CD14-positive monocyte (primary cell): Measurements from ENCODE around the gene TBCD. TPM values are rescaled to one million over a fixed set of nuclear protein-coding genes. Genes with fewer than 3 reads are reported as not detected.
A peak's percentile ranks its signal among the peaks of the same experiment; 100 is the strongest.

Experiments
- DNase-seq, 3 donors: peaks; one replicate each; pipeline ENCODE4 v3.0.0-alpha.2; 2011 to 2022
- H2AFZ ChIP-seq: 2 replicates; pipeline ENCODE4 v1.6.0; 2012; ENCODE audit warnings: mild to moderate bottlenecking, low read depth, low read length, inconsistent platforms; ENCODE audit not compliant: insufficient read depth, poor library complexity, severe bottlenecking
- H3K27ac ChIP-seq, 2 donors: 1 replicate in 1 of 2; 2 replicates in 1 of 2; pipeline ENCODE4 v1.5.1; 2012 to 2013; ENCODE audit warnings: low read length in 2 of 2, control low read depth in 1 of 2, inconsistent platforms in 1 of 2, low read depth in 1 of 2, mild to moderate bottlenecking in 1 of 2
- H3K27me3 ChIP-seq, 2 donors: one replicate each; pipeline versions ENCODE4 v1.6.0 to v1.6.1; 2011 to 2013; ENCODE audit warnings: low read length in 2 of 2; ENCODE audit not compliant: control insufficient read depth in 2 of 2, insufficient read depth in 2 of 2
- H3K36me3 ChIP-seq, 2 donors: replicated peaks in 1 of 2; 1 replicate in 1 of 2; 2 replicates in 1 of 2; pipeline versions ENCODE4 v1.5.1 to v1.6.1; 2012 to 2013; ENCODE audit warnings: low read length in 2 of 2, control low read depth in 1 of 2, inconsistent platforms in 1 of 2, mild to moderate bottlenecking in 1 of 2; ENCODE audit not compliant: insufficient read depth in 2 of 2, control insufficient read depth in 1 of 2
- H3K4me1 ChIP-seq, 2 donors: 1 replicate in 1 of 2; 2 replicates in 1 of 2; pipeline versions ENCODE4 v1.5.1 to v1.6.1; 2012 to 2013; ENCODE audit warnings: low read length in 2 of 2, control low read depth in 1 of 2, inconsistent platforms in 1 of 2, mild to moderate bottlenecking in 1 of 2, moderate library complexity in 1 of 2; ENCODE audit not compliant: insufficient read depth in 2 of 2, control insufficient read depth in 1 of 2
- H3K4me2 ChIP-seq: replicated peaks from 2 replicates; pipeline ENCODE3; 2012; ENCODE audit warnings: low read length, moderate library complexity, mild to moderate bottlenecking; ENCODE audit not compliant: poor library complexity, severe bottlenecking; ENCODE audit errors: extremely low read depth
- H3K4me3 ChIP-seq, 3 experiments: fragments of 200-600 bp in 1 of 3; sonication (generic) in 1 of 3; replicated peaks in 1 of 3; 1 replicate in 2 of 3; 2 replicates in 1 of 3; pipeline ENCODE4 v1.5.1; 2011 to 2013; ENCODE audit warnings: low read length in 3 of 3, mild to moderate bottlenecking in 3 of 3, control low read depth in 2 of 3, low read depth in 2 of 3, inconsistent platforms in 1 of 3, moderate library complexity in 1 of 3
- H3K79me2 ChIP-seq: 2 replicates; pipeline ENCODE4 v1.6.0; 2012; ENCODE audit warnings: mild to moderate bottlenecking, control low read depth, inconsistent platforms, low read length, moderate library complexity; ENCODE audit not compliant: insufficient read depth
- H3K9ac ChIP-seq: 2 replicates; pipeline ENCODE4 v1.6.0; 2017; ENCODE audit warnings: low read length, mild to moderate bottlenecking; ENCODE audit not compliant: insufficient read depth, poor library complexity, severe bottlenecking
- H3K9me3 ChIP-seq, 2 donors: replicated peaks in 1 of 2; 1 replicate in 1 of 2; 2 replicates in 1 of 2; pipeline versions ENCODE4 v1.5.1 to v1.6.1; 2012 to 2013; ENCODE audit warnings: low read length in 2 of 2, control low read depth in 1 of 2; ENCODE audit not compliant: control insufficient read depth in 1 of 2, insufficient read depth in 1 of 2
- H4K20me1 ChIP-seq: 2 replicates; pipeline ENCODE4 v1.6.0; 2012; ENCODE audit warnings: mild to moderate bottlenecking, low read length, control low read depth, moderate library complexity; ENCODE audit not compliant: insufficient read depth
- H3K27ac Mint-ChIP-seq, 7 donors: one replicate each; pipeline ENCODE4 v1.8.0; 2020; ENCODE audit warnings: mild to moderate bottlenecking in 7 of 7, mixed read lengths in 7 of 7, moderate library complexity in 6 of 7, inconsistent platforms in 2 of 7
- H3K27me3 Mint-ChIP-seq, 3 donors: one replicate each; pipeline ENCODE4 v1.8.0; 2021 to 2022; ENCODE audit warnings: low read depth in 3 of 3, mild to moderate bottlenecking in 3 of 3, mixed read lengths in 3 of 3, moderate library complexity in 3 of 3, inconsistent platforms in 1 of 3
- H3K36me3 Mint-ChIP-seq, 2 donors: one replicate each; pipeline ENCODE4 v1.8.0; 2020; ENCODE audit warnings: mixed read lengths in 2 of 2, inconsistent platforms in 1 of 2, mild to moderate bottlenecking in 1 of 2
- H3K4me1 Mint-ChIP-seq: one replicate; pipeline ENCODE4 v1.8.0; 2020; ENCODE audit warnings: mild to moderate bottlenecking, mixed read lengths
- H3K4me3 Mint-ChIP-seq, 2 donors: one replicate each; pipeline ENCODE4 v1.8.0; 2020; ENCODE audit warnings: mild to moderate bottlenecking in 2 of 2, mixed read lengths in 2 of 2, moderate library complexity in 1 of 2
- H3K9me3 Mint-ChIP-seq, 7 donors: one replicate each; pipeline ENCODE4 v1.8.0; 2020 to 2022; ENCODE audit warnings: mixed read lengths in 7 of 7, mild to moderate bottlenecking in 6 of 7, moderate library complexity in 6 of 7, inconsistent platforms in 2 of 7
- CTCF ChIP-seq: fragments of 200-600 bp; IDR thresholded peaks from one replicate; pipeline ENCODE4 v1.8.0; 2022; ENCODE audit warnings: antibody characterized with exemption, mild to moderate bottlenecking
- WGBS: methylation state at CpG from one replicate; pipeline ENCODE4 v1.1.5; 2013; ENCODE audit warnings: missing lambda C conversion rate; ENCODE audit not compliant: insufficient coverage; 5-methylcytosine and 5-hydroxymethylcytosine counted together
- intact Hi-C, 2 donors: fragments of 100-400 bp; cut with micrococcal nuclease; formaldehyde crosslinking; loops; one replicate each; pipeline versions ENCODE4 v1.15.0 to v1.15.1; 2023
- polyA plus RNA-seq, 3 donors: library from polyadenylated mRNA; depleted of rRNA in 1 of 3; unstranded in 2 of 3; stranded (reverse) in 1 of 3; fragments of 300-500 nt in 2 of 3; fragments of >200 nt in 1 of 3; fragmentation: Illumina TruSeq in 2 of 3; gene quantifications; 1 replicate in 2 of 3; 2 replicates in 1 of 3; pipeline ENCODE4 v1.2.3, GENCODE V29; 2012 to 2021

Gene TBCD
- polyA plus RNA-seq, 3 donors: 54.7 to 74.0 (median 66.6) TPM

DNA sequence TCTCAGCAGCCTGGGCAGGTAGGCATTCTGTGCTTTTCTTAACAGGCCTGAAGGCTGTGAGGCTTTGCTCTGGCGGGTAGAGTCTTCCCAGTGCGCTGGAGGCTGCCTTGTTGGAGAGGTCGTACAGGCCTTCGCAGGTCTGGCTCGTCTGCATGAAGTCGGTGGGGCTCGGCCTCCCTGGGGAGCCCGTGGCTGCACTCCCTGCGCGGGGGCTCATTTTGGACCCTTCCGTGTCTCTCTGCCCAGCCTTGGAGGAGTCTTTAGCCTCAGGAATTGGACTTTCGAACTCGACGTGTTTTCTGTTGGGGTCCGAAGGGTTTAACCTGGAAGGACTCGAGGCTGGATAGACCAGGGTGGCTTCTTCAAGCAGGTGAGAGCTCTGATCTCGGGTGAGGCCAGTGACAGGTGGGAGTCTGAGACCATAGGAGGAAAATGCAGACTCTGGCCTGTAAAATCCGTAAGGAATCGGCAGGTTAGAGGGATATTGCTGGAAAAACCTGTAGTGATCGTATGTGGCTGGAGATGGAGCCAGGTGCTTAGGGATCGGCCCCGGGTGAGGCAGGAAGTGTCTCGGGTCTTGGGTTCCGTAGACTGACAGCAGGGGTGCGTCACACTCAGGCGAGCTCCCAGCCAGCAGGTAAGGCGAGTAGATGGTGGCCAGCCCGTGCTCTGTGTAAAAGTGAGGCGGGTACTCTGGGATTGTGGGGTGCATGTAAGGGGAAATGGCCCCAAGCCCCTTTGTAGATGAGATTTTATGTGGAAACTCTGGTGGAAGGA lies 79.4 kb downstream of the TBCD start:
- H3K4me1 ChIP-seq: peaks cover 5 to 15% of the 10 kb centered on the region in 2 donors
- H3K4me3 ChIP-seq: no peak overlapping the region
- peaks cover 6 to 33% of the 10 kb centered on the region in 2 donors for H3K36me3 ChIP-seq
- peaks cover 15% of the 10 kb centered on the region for H3K4me1 Mint-ChIP-seq
- intact Hi-C loops: no loop called here
- H3K27ac Mint-ChIP-seq: peak overlapping the region in 1 of 7 donors; percentile 14
- H3K4me2 ChIP-seq: no peak overlapping the region
- peaks cover 0 to 3% (median 0%) of the 10 kb centered on the region in 7 donors for H3K9me3 Mint-ChIP-seq
- no peak for DNase-seq
- H3K27me3 Mint-ChIP-seq: peaks cover 0 to 2% (median 1%) of the 10 kb centered on the region in 3 donors
- H3K9me3 ChIP-seq: no peaks in the 10 kb centered on the region
- H3K27ac ChIP-seq: no peak overlapping the region
- no peak overlapping the region for H3K4me3 Mint-ChIP-seq
- H4K20me1 ChIP-seq: no peaks in the 10 kb centered on the region
- no peak overlapping the region for H3K9ac ChIP-seq
- H2AFZ ChIP-seq: no peak overlapping the region
- 98% methylated on average over 29 of the region's 29 CpGs for WGBS
- peaks cover 34 to 49% of the 10 kb centered on the region in 2 donors for H3K36me3 Mint-ChIP-seq
- no peaks in the 10 kb centered on the region for H3K79me2 ChIP-seq
- TF ChIP-seq CTCF: no peak
- H3K27me3 ChIP-seq: no peaks in the 10 kb centered on the region

GRCh38 chr17:82831818-82832200 lies 79.9 kb downstream of the TBCD start:
- Mint-ChIP-seq H3K4me3 (no peak overlapping the region), H3K27me3 (peaks cover 0 to 2% (median 1%) of the 10 kb centered on the region in 3 donors), H3K4me1 (peaks cover 20% of the 10 kb centered on the region), H3K27ac (no peak overlapping the region), H3K36me3 (peaks cover 34 to 49% of the 10 kb centered on the region in 2 donors), H3K9me3 (peaks cover 0 to 3% (median 0%) of the 10 kb centered on the region in 7 donors)
- TF ChIP-seq CTCF: no peak
- Histone ChIP-seq H3K9me3 (no peaks in the 10 kb centered on the region), H3K27ac (no peak overlapping the region), H3K36me3 (peaks cover 6 to 33% of the 10 kb centered on the region in 2 donors), H2AFZ (no peak overlapping the region), H3K4me2 (no peak overlapping the region), H3K9ac (no peak overlapping the region), H3K79me2 (no peaks in the 10 kb centered on the region), H4K20me1 (no peaks in the 10 kb centered on the region), H3K27me3 (no peaks in the 10 kb centered on the region), H3K4me1 (peaks cover 10 to 20% of the 10 kb centered on the region in 2 donors), H3K4me3 (no peak overlapping the region)
- WGBS: 96% methylated on average over 17 of the region's 18 CpGs
- DNase-seq: no peak
- intact Hi-C loops: no loop called here
